GM19099 (cell line): Measurements from ENCODE around the gene NTM.

ENCODE experiments used
- POLR2A ChIP-seq: IDR thresholded peaks from 3 replicates; pipeline ENCODE4 v1.6.1; 2011; ENCODE audit warnings: low read depth; ENCODE audit not compliant: insufficient read length; ENCODE audit errors: extremely low read depth

The NTM gene

GRCh38 chr11:131790586-131790985 is 420.2 kb downstream of the NTM start:
- no peak for TF ChIP-seq POLR2A

GRCh38 chr11:131792243-131792642 is 421.8 kb downstream of the NTM start:
- TF ChIP-seq POLR2A: no peak

- TF ChIP-seq POLR2A: no peak
These were observed 425.7 kb downstream of the NTM start for GRCh38 chr11:131796089-131796488.

- TF ChIP-seq POLR2A: no peak
These were observed 426.1 kb downstream of the NTM start for GRCh38 chr11:131796541-131796940.

- TF ChIP-seq POLR2A: no peak
These were observed 430.0 kb downstream of the NTM start for GRCh38 chr11:131800452-131800851.

GRCh38 chr11:131802440-131803115 is 432.2 kb downstream of the NTM start:
- no peak for TF ChIP-seq POLR2A

DNA sequence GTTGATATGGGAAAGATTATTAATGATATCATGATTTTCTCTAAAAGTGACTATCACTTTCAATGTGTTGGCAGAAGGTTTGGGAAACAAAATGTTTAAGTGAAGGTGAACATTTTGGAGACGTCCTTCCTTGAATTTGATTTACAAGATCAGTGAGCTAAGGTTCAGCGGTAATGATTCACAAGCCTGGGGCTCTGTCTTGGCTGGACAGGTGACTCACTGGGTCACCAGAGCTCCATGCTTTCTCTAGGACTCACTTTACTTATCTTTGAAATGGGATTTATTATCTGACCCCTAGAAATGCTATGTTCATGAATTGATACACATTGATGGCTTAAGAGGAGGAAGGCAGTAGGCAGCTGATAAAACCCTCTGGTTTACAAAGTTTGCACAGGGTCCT is 437.5 kb downstream of the NTM start:
- TF ChIP-seq POLR2A: no peak

DNA sequence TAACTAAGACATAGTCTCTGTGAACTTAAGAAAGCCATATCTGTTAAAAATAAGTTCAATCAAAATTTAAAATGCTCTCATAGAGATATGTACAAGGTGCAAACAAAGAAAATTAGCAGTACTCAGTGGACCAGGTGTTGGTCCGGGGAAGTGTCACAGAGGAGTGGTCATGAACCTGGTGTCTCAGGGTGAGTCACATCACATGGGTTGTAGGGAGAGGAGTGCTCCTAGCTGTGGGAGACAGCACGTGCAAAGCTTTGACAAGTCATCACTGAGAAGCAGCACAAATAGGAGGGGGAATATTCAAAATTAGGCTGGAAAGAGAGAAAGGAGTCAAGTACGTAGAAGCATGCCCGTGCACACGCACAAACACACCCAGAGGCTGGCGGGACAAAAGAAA is 438.1 kb downstream of the NTM start:
- no peak for TF ChIP-seq POLR2A

- TF ChIP-seq POLR2A: no peak
These were observed 438.9 kb downstream of the NTM start for GRCh38 chr11:131809203-131809918.

DNA sequence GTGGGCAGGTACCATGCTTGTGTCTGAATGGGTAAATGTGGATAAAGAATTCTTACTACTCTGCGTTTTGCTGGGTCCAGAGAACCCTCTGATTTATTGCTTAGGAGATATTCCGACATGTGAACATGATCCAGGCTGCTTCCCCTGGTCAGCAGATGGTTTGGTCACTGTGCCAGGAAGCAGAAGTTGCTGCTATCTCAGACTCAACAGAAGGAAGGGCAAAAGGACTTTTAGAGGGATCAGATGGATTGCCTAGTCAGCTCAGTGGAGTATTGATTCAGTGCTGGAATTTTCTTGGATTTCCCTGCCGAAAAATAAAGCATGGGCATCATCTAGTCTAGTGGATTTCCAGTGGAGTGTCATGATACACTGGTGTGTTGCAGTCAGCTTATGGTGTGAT is 440.1 kb downstream of the NTM start:
- TF ChIP-seq POLR2A: no peak

DNA sequence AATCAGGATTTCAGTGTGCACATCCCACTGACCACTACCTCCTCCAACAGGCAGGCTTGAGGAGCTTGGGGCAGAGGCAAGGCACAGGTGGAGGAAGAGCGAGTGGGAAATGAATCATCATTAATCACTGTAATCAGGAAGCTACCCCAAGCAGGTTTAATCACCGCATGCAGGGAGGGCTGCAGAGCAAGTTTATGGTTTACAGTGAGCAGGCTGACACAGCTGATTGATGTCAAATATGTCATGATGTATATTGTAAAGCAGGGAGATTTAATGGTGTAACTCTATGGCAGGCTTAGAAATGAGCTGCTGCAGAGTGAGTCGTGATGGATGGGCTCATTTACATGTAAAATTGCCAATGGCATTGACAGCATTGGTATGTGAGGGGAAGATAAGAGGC is 441.0 kb downstream of the NTM start:
- no peak for TF ChIP-seq POLR2A

- no peak for TF ChIP-seq POLR2A
These were observed 443.7 kb downstream of the NTM start for GRCh38 chr11:131814108-131814507.

DNA sequence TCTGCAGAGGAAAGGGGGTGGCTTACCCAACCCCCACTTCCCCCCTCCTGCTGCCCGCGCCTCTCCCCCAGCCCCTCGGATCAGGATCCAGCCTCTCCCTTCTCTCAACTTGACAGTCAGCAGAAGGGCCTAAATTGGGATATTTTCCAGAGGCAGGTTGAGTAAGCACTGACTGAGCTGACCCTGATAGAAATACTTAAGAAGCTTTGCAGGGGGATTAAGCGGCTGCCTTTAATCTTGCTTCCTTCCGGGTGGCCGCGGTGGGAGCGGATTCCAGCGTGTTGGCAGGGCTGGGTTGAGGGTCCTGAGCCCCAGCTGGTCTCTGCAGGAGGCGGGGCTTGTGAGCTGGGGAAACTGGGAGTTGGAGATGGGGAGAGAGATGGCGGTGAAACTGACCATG is 445.2 kb downstream of the NTM start:
- TF ChIP-seq POLR2A: no peak

- TF ChIP-seq POLR2A: no peak
These were observed 445.6 kb downstream of the NTM start for GRCh38 chr11:131816051-131816450.

GRCh38 chr11:131817687-131818188 is 447.3 kb downstream of the NTM start:
- no peak for TF ChIP-seq POLR2A

- no peak for TF ChIP-seq POLR2A
These were observed 449.4 kb downstream of the NTM start for GRCh38 chr11:131819865-131820264.
